ENCODE measurements around the gene PRG2. TPM values are rescaled to one million over a fixed set of nuclear protein-coding genes. Genes with fewer than 3 reads are reported as not detected.

The PRG2 gene
- total and polyA plus RNA-seq, 9 of the 15 experiments (the other 6 are each of a cell fraction or from before 2014, with no cell fraction given): 1.8 to 78.0 (median 26.6) TPM

DNA sequence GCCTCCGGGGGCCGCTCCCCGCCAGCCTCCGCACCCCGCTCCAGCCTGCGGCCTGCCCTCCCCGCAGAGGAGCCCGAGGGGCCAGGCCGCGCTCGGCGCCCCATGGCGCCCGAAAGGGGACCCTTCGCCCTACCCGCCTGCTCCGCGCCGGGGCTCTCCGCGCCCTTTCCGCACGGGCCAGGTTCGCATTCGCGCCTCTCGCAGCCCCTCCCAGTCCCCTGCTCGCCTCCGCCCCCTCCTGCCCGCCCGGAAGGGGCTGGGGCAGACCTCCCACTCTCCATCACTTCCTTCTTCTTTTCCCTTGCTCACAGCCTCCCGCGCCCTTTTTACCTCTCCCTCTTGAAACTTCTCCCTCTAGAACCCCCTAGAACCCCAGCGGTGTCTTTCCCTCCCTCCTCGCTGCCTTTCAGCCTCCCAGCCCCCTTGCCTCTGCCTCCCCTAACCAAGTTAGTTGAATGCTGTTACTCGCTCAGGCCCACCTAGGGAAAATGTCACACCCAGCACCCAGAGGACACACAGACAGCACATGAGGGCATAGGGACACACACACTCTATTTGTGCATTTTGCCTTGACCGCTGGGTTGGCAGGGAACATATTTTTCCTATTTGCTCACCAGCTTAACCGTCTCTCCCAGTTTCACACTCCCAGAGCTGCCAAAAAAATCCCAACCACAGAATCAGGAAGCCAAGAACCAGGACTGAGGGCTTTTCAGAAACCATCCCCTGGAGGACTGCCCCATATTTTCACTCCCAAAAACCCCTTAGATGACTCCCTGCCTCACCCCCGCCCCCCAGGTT lies 36.7 kb upstream of the PRG2 start, which contains the start of gene SLC43A3 (continued):
- TF ChIP-seq, protein P1, sequence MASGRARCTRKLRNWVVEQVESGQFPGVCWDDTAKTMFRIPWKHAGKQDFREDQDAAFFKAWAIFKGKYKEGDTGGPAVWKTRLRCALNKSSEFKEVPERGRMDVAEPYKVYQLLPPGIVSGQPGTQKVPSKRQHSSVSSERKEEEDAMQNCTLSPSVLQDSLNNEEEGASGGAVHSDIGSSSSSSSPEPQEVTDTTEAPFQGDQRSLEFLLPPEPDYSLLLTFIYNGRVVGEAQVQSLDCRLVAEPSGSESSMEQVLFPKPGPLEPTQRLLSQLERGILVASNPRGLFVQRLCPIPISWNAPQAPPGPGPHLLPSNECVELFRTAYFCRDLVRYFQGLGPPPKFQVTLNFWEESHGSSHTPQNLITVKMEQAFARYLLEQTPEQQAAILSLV (tag; IDR thresholded peaks at IDR 0.05): no peak
- TF ChIP-seq ETS2 (tag; IDR thresholded peaks at IDR 0.05; ENCODE audit: borderline replicate concordance, poor library complexity, severe bottlenecking) (no peak), CBX3 (IDR thresholded peaks at IDR 0.05; ENCODE audit: borderline replicate concordance in 1 of 2, low read length in 2 of 2) (no peak), E2F8 (IDR thresholded peaks at IDR 0.05; ENCODE audit: low read depth, partially characterized antibody) (peak; percentile 80), CC2D1A (IDR thresholded peaks at IDR 0.05) (0 out of 2 replicates have a peak, but pooled peaks have one; percentile 29), KLF10 (CRISPR knock-in tag; IDR thresholded peaks at IDR 0.05) (no peak), MTA2 (IDR thresholded peaks at IDR 0.05; ENCODE audit: low read depth) (no peak), NR2F6 (CRISPR knock-in tag; IDR thresholded peaks at IDR 0.05) (no peak), POLR2A (conservative IDR thresholded peaks at IDR 0.05) (peak; percentile 89), WHSC1 (IDR thresholded peaks at IDR 0.05; ENCODE audit: low read length) (no peak), HNRNPUL1 (IDR thresholded peaks at IDR 0.05; ENCODE audit: low read length) (no peak), PHF20 (IDR thresholded peaks at IDR 0.05; ENCODE audit: partially characterized antibody) (peak; percentile 65), NELFE (IDR thresholded peaks at IDR 0.05; ENCODE audit: insufficient read depth, insufficient read length) (no peak), SETDB1 (IDR thresholded peaks at IDR 0.05; ENCODE audit: low read length) (no peak), KAT7 (CRISPR knock-in tag; IDR thresholded peaks at IDR 0.05; ENCODE audit: borderline replicate concordance) (peak; percentile 45; the same call in 1 of the 2 replicates), MBD2 (IDR thresholded peaks at IDR 0.05; ENCODE audit: borderline replicate concordance, low read depth) (no peak; the same call in 1 of the 2 replicates), ZBTB8A (IDR thresholded peaks at IDR 0.05; ENCODE audit: partially characterized antibody) (no peak), ZBTB17 (CRISPR knock-in tag; IDR thresholded peaks at IDR 0.05) (no peak)
- TF ChIP-seq, protein P2, sequence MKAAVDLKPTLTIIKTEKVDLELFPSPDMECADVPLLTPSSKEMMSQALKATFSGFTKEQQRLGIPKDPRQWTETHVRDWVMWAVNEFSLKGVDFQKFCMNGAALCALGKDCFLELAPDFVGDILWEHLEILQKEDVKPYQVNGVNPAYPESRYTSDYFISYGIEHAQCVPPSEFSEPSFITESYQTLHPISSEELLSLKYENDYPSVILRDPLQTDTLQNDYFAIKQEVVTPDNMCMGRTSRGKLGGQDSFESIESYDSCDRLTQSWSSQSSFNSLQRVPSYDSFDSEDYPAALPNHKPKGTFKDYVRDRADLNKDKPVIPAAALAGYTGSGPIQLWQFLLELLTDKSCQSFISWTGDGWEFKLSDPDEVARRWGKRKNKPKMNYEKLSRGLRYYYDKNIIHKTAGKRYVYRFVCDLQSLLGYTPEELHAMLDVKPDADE (conservative IDR thresholded peaks at IDR 0.05; ENCODE audit: control insufficient read depth, low read depth, low read length): 0 out of 2 replicates have a peak, but pooled peaks have one; percentile 38
- TF ChIP-seq, protein P3, sequence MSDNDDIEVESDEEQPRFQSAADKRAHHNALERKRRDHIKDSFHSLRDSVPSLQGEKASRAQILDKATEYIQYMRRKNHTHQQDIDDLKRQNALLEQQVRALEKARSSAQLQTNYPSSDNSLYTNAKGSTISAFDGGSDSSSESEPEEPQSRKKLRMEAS (CRISPR knock-in tag; IDR thresholded peaks at IDR 0.05): 0 out of 2 replicates have a peak, but pooled peaks have one; percentile 6
- TF ChIP-seq, protein P4, sequence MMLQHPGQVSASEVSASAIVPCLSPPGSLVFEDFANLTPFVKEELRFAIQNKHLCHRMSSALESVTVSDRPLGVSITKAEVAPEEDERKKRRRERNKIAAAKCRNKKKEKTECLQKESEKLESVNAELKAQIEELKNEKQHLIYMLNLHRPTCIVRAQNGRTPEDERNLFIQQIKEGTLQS (IDR thresholded peaks at IDR 0.05): no peak
- TF ChIP-seq, protein P4 (CRISPR knock-in tag; conservative IDR thresholded peaks at IDR 0.05): no peak

Measured in K562 (cell line).